MM.1S (cell line): ENCODE data around the gene ARHGAP12.
A peak's percentile ranks its signal among the peaks of the same experiment; 100 is the strongest.

Experiments used
- DNase-seq: peaks from one replicate; pipeline ENCODE4 v3.0.0-alpha.2; 2015
- H2AFZ ChIP-seq: fragments of 300-600 bp; sonication (generic); 2 replicates; pipeline ENCODE4 v1.6.0; 2016; ENCODE audit warnings: antibody characterized with exemption, low read length
- H3F3A ChIP-seq: fragments of 300-600 bp; sonication (generic); 2 replicates; pipeline ENCODE4 v1.6.1; 2016; ENCODE audit warnings: mild to moderate bottlenecking, antibody characterized with exemption, low read length, moderate library complexity, mixed read lengths; ENCODE audit not compliant: insufficient read depth
- H3K27ac ChIP-seq: fragments of 300-600 bp; sonication (generic); 2 replicates; pipeline ENCODE4 v1.5.1; 2016; ENCODE audit warnings: mild to moderate bottlenecking, low read length
- H3K27me3 ChIP-seq: fragments of 300-600 bp; sonication (generic); replicated peaks from 2 replicates; pipeline ENCODE4 v1.6.0; 2016; ENCODE audit warnings: low read length; ENCODE audit not compliant: insufficient read depth
- H3K36me3 ChIP-seq: fragments of 300-600 bp; sonication (generic); replicated peaks from 2 replicates; pipeline ENCODE4 v1.6.1; 2016; ENCODE audit warnings: mild to moderate bottlenecking, low read length, mixed read lengths; ENCODE audit not compliant: insufficient read depth
- H3K4me1 ChIP-seq: fragments of 300-600 bp; sonication (generic); 2 replicates; pipeline ENCODE4 v1.6.1; 2016; ENCODE audit warnings: low read length, mixed read lengths
- H3K4me2 ChIP-seq: fragments of 300-600 bp; sonication (generic); 2 replicates; pipeline ENCODE4 v1.6.0; 2016; ENCODE audit warnings: low read depth, low read length
- H3K4me3 ChIP-seq: fragments of 300-600 bp; sonication (generic); 2 replicates; pipeline ENCODE4 v1.5.1; 2016; ENCODE audit warnings: low read length, mixed read lengths
- H3K79me2 ChIP-seq: fragments of 300-600 bp; sonication (generic); 2 replicates; pipeline ENCODE4 v1.6.1; 2016; ENCODE audit warnings: mixed run types, low read length, mixed read lengths
- H3K9ac ChIP-seq: fragments of 300-600 bp; sonication (generic); 2 replicates; pipeline ENCODE4 v1.6.1; 2016; ENCODE audit warnings: low read length, mixed read lengths
- H3K9me2 ChIP-seq: fragments of 300-600 bp; sonication (generic); replicated peaks from 2 replicates; pipeline ENCODE4 v1.6.1; 2016; ENCODE audit warnings: mild to moderate bottlenecking, low read length, mixed read lengths; ENCODE audit not compliant: insufficient read depth
- H3K9me3 ChIP-seq: fragments of 300-600 bp; sonication (generic); replicated peaks from 2 replicates; pipeline ENCODE4 v1.6.1; 2016; ENCODE audit warnings: mild to moderate bottlenecking, low read length, mixed read lengths; ENCODE audit not compliant: insufficient read depth
- H4K20me1 ChIP-seq: fragments of 300-600 bp; sonication (generic); 2 replicates; pipeline ENCODE4 v1.6.1; 2016; ENCODE audit warnings: mild to moderate bottlenecking, low read length, moderate library complexity, mixed read lengths; ENCODE audit not compliant: insufficient read depth
- EZH2 ChIP-seq: fragments of 300-600 bp; sonication (generic); optimal IDR thresholded peaks from 2 replicates; pipeline ENCODE3; 2017; ENCODE audit warnings: low read depth, mild to moderate bottlenecking, antibody characterized with exemption, low read length, mixed read lengths
- EZH2phosphoT487 ChIP-seq: fragments of 300-600 bp; sonication (generic); IDR thresholded peaks from 2 replicates; pipeline ENCODE4 v1.6.1; 2018; ENCODE audit warnings: antibody characterized with exemption, low read length
- TF ChIP-seq, protein P1 (sequence below): fragments of 300-600 bp; sonication (generic); IDR thresholded peaks from 2 replicates; pipeline ENCODE4 v1.5.1; 2016; ENCODE audit warnings: antibody characterized with exemption, low read length, mixed read lengths

ARHGAP12 gene

GRCh38 chr10:31871266-31872065, 57.2 kb downstream of the ARHGAP12 start:
- Histone ChIP-seq H3K9me3 (no peaks in the 10 kb centered on the region), H2AFZ (no peak overlapping the region), H3K9ac (no peak overlapping the region), H3K4me2 (no peak overlapping the region), H3K27ac (no peak overlapping the region), H4K20me1 (no peaks in the 10 kb centered on the region), H3K27me3 (no peaks in the 10 kb centered on the region), H3K4me3 (no peak overlapping the region), H3K9me2 (no peaks in the 10 kb centered on the region), H3F3A (no peaks in the 10 kb centered on the region), H3K36me3 (no peaks in the 10 kb centered on the region), H3K79me2 (0 out of 2 replicates have a peak, but pooled peaks cover 3% of the 10 kb centered on the region), H3K4me1 (no peaks in the 10 kb centered on the region)
- TF ChIP-seq EZH2 = no peak
- TF ChIP-seq, protein P1, sequence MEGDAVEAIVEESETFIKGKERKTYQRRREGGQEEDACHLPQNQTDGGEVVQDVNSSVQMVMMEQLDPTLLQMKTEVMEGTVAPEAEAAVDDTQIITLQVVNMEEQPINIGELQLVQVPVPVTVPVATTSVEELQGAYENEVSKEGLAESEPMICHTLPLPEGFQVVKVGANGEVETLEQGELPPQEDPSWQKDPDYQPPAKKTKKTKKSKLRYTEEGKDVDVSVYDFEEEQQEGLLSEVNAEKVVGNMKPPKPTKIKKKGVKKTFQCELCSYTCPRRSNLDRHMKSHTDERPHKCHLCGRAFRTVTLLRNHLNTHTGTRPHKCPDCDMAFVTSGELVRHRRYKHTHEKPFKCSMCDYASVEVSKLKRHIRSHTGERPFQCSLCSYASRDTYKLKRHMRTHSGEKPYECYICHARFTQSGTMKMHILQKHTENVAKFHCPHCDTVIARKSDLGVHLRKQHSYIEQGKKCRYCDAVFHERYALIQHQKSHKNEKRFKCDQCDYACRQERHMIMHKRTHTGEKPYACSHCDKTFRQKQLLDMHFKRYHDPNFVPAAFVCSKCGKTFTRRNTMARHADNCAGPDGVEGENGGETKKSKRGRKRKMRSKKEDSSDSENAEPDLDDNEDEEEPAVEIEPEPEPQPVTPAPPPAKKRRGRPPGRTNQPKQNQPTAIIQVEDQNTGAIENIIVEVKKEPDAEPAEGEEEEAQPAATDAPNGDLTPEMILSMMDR = no peak
- DNase-seq = no peak

DNA sequence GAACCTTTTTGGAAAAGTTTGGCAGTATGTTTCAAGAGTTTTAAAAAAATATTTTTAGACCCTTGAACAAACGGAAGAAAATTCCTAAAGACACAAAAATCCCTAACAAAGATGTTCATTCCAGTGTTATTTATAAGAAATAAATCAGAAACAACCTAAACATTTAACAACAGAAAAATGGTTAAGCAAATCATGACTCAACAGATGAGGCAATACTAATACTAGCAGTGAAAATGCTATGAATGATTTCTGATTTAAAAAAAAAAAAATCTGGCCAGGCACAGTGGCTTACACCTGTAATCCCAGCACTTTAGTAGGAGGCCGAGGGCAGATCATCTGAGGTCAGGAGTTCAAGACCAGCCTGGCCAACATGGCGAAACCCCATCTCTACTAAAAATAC, 61.0 kb downstream of the ARHGAP12 start:
- TF ChIP-seq, protein P1 = no peak
- TF ChIP-seq EZH2 (no peak), EZH2phosphoT487 (no peak)
- Histone ChIP-seq H3K4me2 (no peak overlapping the region), H3K27ac (no peak overlapping the region), H4K20me1 (no peaks in the 10 kb centered on the region), H2AFZ (no peak overlapping the region), H3K9ac (no peak overlapping the region), H3K79me2 (0 out of 2 replicates have a peak, but pooled peaks cover 3% of the 10 kb centered on the region), H3K9me3 (no peaks in the 10 kb centered on the region), H3F3A (no peaks in the 10 kb centered on the region), H3K36me3 (no peaks in the 10 kb centered on the region), H3K4me1 (0 out of 2 replicates have a peak, but pooled peaks cover 2% of the 10 kb centered on the region), H3K27me3 (no peaks in the 10 kb centered on the region), H3K4me3 (no peak overlapping the region), H3K9me2 (no peaks in the 10 kb centered on the region)
- DNase-seq = no peak

DNA sequence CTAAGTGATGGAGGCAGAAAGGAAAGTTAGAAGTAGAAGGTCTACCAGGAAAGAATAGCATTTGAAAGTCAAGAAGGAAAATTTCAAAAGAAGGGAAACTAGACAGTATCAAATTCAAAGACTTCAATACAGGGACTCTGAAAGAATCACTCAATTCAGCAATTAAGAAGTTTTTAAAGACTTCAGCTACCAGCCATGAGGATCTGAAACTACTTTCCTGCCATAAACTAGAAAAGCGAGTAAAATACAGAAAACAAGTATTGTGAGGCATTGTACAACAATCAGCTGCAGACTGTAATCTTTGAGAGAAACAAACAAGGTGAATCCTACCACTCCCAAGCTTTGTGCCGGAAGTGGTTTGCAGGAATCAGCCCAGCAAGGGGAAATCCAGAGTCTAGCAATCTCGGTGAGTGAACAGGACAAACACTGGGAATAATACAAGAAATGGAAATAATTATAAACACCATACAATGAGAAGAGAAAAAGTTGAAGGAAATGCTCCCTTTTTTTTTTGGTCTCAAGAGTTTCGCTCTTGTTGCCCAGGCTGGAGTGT, 62.4 kb downstream of the ARHGAP12 start:
- no peak overlapping the region for H3K27ac ChIP-seq
- H3K36me3 ChIP-seq = no peaks in the 10 kb centered on the region
- H3K27me3 ChIP-seq = no peaks in the 10 kb centered on the region
- no peak overlapping the region for H3K9ac ChIP-seq
- no peak overlapping the region for H2AFZ ChIP-seq
- TF ChIP-seq EZH2phosphoT487 (no peak), EZH2 (no peak)
- TF ChIP-seq, protein P1 = no peak
- no peaks in the 10 kb centered on the region for H3K9me3 ChIP-seq
- H3K4me2 ChIP-seq = no peak overlapping the region
- H3K79me2 ChIP-seq = 0 out of 2 replicates have a peak, but pooled peaks cover 3% of the 10 kb centered on the region
- no peaks in the 10 kb centered on the region for H3F3A ChIP-seq
- H4K20me1 ChIP-seq = no peaks in the 10 kb centered on the region
- no peaks in the 10 kb centered on the region for H3K9me2 ChIP-seq
- DNase-seq = peak; percentile 15
- H3K4me3 ChIP-seq = no peak overlapping the region
- 0 out of 2 replicates have a peak, but pooled peaks cover 2% of the 10 kb centered on the region for H3K4me1 ChIP-seq
